ENCODE data around the gene SPAG7.

SPAG7 gene

GRCh38 chr17:4974115-4974670 is 6.6 kb upstream of the SPAG7 start:
- DNase-seq (ENCODE audit: low spot score), result no peak

DNA sequence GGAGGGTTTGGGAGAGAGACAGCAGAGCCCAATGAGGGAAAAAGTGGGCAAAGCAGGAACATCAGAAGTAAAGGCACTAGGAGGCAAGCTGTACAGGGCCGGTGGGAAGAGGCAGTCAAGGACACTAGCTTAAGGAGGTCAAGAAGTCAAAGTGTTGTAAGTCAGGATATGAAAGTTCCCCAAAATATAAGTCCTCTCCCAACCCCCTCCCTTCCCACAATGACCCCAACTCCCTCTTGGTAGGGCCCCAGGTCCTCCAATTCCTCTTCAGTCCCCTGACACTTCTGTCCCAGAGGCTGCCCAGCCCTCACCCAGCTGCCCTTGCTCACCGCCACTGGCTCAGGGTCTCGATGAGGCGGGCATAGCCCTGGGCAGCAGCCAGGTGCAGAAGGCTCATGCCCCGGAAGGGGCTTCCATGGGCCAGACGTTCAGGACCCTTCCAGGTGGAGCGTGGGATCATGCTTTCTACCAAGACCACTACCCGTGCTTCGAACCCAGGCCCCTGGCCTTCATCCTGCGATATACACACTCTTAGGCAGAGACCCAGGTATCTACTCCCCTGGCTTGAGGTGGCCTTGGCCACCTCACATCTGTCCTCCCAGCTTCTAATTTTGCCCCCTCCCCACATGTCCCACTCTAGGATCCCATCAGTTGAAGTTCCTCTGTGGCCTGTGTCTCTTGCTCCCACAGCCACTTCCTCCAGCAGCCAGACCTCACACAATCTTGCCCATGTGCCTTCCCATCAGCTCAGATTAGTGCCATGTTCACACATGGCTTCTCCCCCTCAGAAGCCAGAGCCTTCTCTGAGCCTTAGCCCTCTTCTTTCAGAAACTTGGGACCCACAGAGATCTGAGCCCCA is 5.9 kb upstream of the SPAG7 start:
- no peak for DNase-seq (ENCODE audit: low spot score)

- DNase-seq (ENCODE audit: low spot score), result no peak
Measured at GRCh38 chr17:4972752-4973151, 5.1 kb upstream of the SPAG7 start.

DNA sequence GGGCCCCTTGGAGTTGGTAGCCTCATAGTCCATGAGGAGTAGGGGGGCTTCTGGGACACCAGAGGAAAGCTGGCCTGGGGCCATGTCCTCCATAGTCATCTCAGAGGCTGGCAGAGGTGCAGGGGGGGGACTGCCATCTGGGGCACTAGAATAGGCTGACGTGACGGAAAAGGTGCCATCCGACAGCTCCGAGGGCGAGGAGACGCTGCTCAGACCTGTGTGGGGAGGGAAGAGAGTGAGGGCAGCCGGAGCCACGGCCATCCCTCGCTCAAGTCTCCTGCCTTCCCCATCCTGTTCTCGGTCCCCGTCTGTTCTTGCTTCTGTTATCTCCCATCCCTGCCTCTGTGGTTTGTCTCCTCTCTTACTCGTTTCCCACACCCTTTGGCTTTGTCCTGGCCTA is 4.7 kb upstream of the SPAG7 start:
- DNase-seq (ENCODE audit: low spot score), result no peak

GRCh38 chr17:4971826-4972225 is 4.2 kb upstream of the SPAG7 start:
- DNase-seq (ENCODE audit: low spot score), result no peak

DNA sequence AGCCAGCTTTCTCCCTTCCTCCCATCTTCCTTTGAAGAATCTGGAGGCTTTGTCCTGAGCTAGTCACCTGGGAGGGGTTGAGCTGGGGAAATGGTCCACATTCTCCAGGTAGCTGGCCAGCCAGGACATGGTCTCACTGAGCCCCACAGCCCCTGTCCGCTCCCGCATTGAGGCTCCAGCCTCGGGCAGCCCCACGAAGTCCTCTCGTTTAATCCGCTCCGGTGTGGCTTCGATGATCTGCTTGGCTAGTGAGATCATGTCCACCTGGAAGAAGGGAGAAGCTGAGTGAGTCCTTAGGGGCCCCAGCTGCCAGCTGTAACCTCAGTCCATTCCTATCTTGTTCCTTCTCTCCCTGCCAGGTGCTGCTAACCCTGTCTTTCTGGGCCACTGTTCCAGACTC is 2.7 kb upstream of the SPAG7 start:
- DNase-seq (ENCODE audit: low spot score), result no peak

DNA sequence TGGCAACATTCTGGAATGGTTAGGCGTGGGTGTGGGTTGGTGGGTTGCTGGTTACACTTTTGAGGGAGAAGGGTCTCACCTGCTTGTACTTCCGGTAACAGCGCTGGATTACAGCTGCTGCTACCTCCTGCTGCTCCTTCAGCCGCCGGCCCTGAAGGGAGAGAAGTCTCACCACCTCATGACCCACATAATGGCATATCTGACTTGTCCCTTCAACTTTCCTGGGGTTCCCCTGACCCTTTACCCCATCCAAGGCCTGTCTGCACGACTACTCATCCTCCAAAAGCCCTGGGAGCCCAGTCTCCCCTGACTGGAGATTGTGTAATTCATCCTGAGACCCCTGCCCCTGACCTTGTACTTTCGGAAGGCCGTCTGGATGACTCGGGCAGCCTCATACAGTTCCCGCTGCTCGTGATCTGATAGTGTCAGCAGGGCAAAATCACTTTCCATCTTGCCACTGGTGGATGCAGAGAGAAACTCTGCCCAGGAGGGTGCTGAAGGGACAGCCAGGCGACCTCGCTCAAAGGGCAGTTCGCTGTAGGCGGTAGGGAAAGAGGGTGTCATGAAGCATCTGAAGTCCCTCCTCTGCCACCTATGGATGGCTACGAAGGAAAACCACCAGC is 2.0 kb upstream of the SPAG7 start:
- no peak for DNase-seq (ENCODE audit: low spot score)

DNA sequence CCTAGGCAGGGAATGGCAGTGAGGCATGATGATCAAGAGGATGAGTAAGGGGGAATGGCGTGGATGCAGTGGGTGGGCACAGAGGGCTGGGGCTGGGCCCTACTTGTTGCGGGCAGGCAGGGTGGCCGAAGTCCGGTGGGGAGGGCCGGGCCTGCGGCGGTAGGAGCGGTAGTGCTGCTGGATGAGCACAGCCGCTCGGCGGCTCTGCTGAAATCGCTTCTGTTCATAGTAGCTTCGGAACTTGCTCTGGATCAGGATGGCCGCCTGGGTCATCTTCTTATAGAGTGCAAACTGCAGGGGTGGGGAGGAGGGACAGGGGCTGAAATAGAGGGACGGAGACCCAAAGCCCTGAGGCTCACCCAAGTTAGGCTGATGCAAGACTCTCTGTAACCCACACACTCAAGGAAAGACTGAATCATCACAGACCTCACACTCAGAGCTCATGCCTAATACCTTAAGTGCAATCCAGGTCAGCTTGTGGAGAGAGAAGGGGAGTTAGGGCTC is 1.5 kb upstream of the SPAG7 start:
- peak; percentile 45 for DNase-seq (ENCODE audit: low spot score)

DNA sequence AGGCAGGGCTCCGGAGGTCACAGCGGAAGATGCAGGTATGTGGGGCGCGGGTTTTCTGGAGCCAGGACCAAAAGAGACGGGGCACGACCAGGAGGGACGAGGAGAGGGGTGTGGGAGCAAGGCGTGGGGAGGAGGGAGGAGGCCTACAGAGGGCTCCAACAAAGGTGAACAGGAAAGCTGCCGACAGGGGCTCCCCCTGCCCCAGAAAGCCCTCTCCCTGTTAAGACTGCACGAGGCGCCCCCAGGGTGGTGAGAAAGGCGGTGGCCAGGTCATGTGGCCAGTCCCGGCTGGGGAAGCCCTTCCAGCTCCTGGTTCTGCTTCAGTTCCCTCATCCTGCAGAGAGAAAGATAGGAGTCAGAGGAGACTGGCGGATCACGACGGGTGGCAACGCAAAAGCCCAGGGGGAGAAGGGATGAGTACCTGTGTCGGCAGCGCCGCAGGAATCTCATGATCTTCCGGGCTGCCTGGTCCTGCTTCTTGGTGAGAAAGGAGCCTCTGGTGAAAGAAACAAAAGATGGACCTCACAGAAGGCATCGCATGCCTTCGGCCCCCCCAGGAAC is 949 bp upstream of the SPAG7 start:
- no peak for DNase-seq (ENCODE audit: low spot score)

- peak; percentile 100 for DNase-seq (ENCODE audit: low spot score)
Measured at GRCh38 chr17:4966844-4967538, 626 bp downstream of the SPAG7 start.

- no peak for DNase-seq (ENCODE audit: low spot score)
Measured at GRCh38 chr17:4965311-4965986, 2.2 kb downstream of the SPAG7 start.

GRCh38 chr17:4960279-4960922 is 7.2 kb downstream of the SPAG7 start:
- DNase-seq (ENCODE audit: low spot score), result no peak

- no peak for DNase-seq (ENCODE audit: low spot score)
Measured at GRCh38 chr17:4959261-4959965, 8.2 kb downstream of the SPAG7 start.

- no peak for DNase-seq (ENCODE audit: low spot score)
Measured at GRCh38 chr17:4958102-4958501, 9.5 kb downstream of the SPAG7 start.

DNA sequence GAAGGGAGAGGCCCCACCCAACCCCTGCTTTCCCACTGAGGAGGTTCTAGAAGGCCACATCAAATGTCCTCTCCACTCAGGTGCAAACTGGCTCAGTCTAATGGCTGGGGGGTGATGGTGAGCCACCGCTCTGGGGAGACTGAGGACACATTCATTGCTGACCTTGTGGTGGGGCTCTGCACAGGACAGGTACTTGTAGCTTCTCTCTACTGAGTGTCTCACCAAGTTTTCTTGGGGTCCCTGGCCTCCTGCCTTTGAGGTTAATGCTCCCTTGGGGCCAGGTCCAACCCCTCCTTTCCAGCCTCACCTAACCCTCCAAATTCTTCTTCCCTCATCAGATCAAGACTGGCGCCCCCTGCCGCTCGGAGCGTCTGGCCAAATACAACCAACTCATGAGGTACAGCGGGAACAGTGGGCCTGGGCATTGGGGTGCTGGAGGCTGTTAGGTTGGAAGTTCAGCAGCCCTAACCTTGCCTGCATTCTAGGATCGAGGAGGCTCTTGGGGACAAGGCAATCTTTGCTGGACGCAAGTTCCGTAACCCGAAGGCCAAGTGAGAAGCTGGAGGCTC is 11.0 kb downstream of the SPAG7 start:
- DNase-seq (ENCODE audit: low spot score), result no peak

GRCh38 chr17:4955091-4955490 is 12.5 kb downstream of the SPAG7 start:
- no peak for DNase-seq (ENCODE audit: low spot score)

- no peak for DNase-seq (ENCODE audit: low spot score)
Measured at GRCh38 chr17:4953451-4953961, 14.1 kb downstream of the SPAG7 start.

DNA sequence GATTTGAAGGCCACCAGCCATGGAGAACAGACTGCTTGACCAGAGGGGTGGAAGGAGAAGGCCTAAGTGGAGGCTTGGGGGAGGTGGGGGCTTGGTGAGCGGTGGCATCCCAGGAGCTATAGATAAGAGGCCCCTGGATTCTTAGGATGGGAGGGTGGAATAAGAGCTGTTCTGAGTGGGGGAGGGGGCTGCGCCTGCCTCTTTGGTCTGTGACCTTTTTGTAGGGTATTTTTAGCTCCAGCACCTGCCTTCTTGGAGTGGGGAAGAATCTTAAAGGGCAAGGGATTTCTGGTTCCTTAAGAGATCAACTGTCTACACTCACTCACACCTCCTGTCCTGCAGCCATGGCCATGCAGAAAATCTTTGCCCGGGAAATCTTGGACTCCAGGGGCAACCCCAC is 16.1 kb downstream of the SPAG7 start:
- DNase-seq (ENCODE audit: low spot score), result no peak

DNA sequence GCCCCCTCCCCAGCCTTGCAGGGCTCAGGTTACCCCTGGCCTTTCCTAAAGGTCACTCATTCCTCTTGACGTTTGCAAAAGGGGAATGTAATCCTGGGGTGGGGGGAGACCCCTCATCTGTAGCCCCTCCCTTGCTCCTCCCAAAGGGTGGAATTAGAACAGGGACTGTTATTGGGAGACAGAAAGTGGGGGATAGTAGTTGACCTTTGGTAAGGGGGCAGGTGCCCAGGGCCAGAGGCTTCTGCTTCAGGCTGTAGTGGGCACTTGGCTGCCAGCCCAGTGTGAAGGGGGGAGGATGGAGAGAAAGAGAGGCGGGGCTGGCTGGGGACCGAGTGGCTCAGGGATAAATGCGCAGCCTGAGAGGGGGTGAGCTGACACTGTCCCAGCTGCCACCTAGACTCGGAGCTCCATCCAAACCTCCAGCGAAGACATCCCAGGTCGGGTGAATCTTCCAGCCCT is 16.8 kb downstream of the SPAG7 start, which contains the start of gene ENO3:
Gene ENO3 (plus strand): TSS at position 374 of the 459 bp plus-strand sequence. CDS start 711 bp downstream, outside the sequence.
- DNase-seq (ENCODE audit: low spot score), result no peak
